ENCODE data around the gene HTR6.

The HTR6 gene

DNA sequence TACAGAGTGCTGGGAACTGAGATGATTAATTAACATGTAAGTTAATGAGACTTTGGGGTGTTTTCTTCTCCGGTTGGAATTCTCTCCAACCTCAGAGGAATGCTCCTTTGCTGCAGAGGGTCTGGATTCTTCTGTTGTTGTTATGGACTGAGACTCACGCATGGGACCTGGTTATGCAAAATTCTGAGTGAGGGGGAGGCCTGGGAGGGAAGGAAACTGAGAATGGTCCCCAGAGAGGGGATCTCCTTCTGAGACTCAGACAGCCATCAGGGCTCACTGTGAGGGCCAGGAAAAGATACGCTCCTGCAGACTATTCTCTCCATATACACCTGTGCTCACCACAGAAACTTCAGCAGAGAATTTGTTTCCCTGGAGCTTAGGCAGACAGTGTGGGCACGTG lies 56.3 kb downstream of the HTR6 start:
- no peak for DNase-seq (ENCODE audit: low spot score)

DNA sequence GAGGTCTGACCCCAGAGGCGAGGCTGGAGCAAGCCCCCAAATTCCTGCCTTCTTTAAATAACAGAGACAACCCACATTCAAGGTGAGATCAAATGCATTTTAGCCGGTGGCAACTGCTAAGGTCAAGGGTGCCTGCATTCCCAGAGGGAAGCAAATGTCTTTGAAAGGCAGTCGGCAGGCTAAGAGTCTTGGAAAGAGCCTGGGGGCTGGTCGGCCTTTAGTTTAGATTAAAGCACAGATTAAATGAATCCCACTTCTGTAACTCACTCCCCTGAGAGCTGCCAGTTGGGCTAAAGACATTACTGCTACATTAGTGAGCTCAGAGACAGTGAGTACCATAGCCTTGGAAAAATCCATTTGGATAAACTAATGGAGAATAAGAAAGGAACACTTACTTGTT lies 59.2 kb downstream of the HTR6 start:
- DNase-seq (ENCODE audit: low spot score): no peak

DNA sequence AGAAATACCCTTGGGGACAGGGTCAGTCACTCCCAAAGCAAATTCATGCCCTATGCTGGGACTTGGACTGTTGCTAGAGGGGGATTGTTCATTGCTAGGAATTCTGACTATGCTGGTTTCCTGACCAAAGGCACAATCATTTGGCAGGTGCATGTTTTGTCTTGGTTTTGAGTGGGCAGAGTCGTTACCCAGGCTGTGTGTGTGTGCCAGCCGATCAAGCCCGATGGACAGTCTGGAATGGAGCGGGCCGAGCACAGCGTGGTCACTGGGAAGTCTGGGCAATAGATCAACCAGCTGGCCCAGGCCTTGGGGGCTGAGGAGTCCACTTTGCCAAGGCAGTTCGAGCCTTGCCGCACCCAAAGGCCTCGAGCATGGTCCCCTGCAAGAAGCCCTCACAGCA lies 60.9 kb downstream of the HTR6 start:
- DNase-seq (ENCODE audit: low spot score): no peak

DNA sequence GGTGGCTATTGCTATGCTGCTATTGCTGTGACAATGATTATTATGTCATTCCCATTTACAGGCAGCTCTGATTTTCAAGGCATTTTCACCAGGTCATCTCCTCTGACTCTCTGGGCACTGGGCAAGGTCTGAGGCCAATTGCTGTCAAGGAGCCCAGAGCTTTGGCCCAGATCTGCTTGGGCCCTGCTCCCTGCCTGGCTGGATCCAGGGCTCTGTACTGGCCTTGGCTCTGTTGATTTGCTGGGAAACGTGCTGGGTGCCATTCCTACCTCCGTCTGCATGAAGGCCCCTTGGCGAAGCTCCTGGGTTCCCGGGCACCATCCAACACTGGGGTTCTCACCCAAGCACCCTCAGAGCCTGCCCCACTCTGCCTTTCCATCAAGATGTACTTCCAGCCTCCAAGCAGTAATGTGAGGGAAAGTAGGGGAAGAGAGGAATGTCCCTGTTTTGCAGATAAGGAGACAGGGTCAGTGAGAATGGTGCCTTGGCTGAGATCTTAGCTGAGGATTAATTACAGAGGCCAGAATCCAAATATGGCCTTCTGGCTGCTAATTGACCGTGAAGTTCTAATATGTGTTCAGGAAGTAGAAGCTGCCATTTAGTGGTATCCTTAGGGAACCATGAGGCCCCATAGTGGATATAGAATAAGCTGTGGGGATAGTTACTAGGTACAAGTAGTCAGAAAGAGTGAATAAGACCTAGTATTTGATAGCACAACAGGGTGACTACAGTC lies 63.9 kb downstream of the HTR6 start:
- no peak for DNase-seq (ENCODE audit: low spot score)

DNA sequence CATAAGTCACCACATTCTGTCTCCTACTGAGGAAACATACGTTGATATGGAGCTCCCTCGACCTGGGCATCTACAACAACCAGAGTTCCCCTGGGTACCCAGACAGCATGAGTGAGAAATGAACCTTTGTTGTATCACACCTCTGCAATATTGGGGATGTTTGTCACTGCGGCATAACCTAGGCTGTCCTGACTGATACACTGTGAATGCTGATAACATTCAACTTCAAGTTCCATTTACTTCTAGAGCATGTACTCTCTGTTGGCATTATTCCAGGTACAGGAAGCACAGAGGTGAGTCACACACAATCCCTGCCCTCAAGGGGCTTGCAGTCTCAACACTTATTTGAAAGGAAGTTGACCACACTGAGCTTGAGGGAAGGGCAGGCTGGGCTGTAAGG lies 65.6 kb downstream of the HTR6 start:
- DNase-seq (ENCODE audit: low spot score): no peak
